Measurements from ENCODE around the gene HMX3.

Gene HMX3

GRCh38 chr10:123096452-123096851 is 39.3 kb upstream of the HMX3 start:
- DNase-seq, result no peak
- Histone ChIP-seq H3K4me1 (ENCODE audit: insufficient read depth, low read length) (no peaks in the 10 kb centered on the region), H3K27me3 (ENCODE audit: insufficient read depth, low read length, poor library complexity) (peaks cover 8% of the 10 kb centered on the region), H3K9ac (ENCODE audit: low read depth, low read length) (no peak overlapping the region), H2AFZ (ENCODE audit: low read depth, low read length) (no peak overlapping the region), H3K36me3 (ENCODE audit: insufficient read depth, low read length) (no peaks in the 10 kb centered on the region), H3K27ac (ENCODE audit: low read length) (no peak overlapping the region), H4K20me1 (ENCODE audit: insufficient read depth, low read length) (no peaks in the 10 kb centered on the region), H3K4me3 (ENCODE audit: low read depth in 1 of 2, low read length in 2 of 2) (no peak overlapping the region), H3K4me2 (ENCODE audit: insufficient read depth, low read length) (no peak overlapping the region), H3K79me2 (ENCODE audit: insufficient read depth, low read length) (no peaks in the 10 kb centered on the region), H3K9me3 (ENCODE audit: insufficient read depth, low read length, severe bottlenecking) (no peaks in the 10 kb centered on the region)
- no peak for TF ChIP-seq EZH2 (IDR thresholded peaks at IDR 0.05; ENCODE audit: borderline replicate concordance, low read depth, low read length, severe bottlenecking)
- TF ChIP-seq, protein P1, sequence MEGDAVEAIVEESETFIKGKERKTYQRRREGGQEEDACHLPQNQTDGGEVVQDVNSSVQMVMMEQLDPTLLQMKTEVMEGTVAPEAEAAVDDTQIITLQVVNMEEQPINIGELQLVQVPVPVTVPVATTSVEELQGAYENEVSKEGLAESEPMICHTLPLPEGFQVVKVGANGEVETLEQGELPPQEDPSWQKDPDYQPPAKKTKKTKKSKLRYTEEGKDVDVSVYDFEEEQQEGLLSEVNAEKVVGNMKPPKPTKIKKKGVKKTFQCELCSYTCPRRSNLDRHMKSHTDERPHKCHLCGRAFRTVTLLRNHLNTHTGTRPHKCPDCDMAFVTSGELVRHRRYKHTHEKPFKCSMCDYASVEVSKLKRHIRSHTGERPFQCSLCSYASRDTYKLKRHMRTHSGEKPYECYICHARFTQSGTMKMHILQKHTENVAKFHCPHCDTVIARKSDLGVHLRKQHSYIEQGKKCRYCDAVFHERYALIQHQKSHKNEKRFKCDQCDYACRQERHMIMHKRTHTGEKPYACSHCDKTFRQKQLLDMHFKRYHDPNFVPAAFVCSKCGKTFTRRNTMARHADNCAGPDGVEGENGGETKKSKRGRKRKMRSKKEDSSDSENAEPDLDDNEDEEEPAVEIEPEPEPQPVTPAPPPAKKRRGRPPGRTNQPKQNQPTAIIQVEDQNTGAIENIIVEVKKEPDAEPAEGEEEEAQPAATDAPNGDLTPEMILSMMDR (IDR thresholded peaks at IDR 0.05; ENCODE audit: borderline replicate concordance, extremely low read depth, low read length, poor library complexity, severe bottlenecking), result no peak
- ATAC-seq (ENCODE audit: insufficient read depth, low read depth), result no peak

DNA sequence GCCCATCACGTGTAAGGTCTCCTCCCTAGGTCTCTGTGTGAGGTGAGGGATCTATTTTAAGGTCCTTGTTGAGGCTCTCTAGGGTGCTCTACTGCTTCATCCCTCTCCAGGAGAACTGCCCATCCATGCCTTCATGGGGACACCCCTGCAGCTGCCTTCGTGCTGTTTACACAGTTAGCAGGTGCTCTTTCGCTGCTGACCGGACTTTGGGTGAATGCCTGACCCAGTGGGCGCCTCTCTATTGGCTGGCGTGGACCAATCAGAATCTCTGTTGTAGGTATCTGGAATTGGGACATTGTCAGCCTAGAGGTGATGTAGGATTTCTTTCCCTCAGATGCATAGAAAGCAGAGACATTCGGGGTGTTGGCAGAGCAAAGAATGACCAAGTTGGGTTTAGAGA is 38.7 kb upstream of the HMX3 start:
- H2AFZ ChIP-seq (ENCODE audit: low read depth, low read length), result no peak overlapping the region
- H3K27ac ChIP-seq (ENCODE audit: low read length), result no peak overlapping the region
- H4K20me1 ChIP-seq (ENCODE audit: insufficient read depth, low read length), result no peaks in the 10 kb centered on the region
- no peaks in the 10 kb centered on the region for H3K4me1 ChIP-seq (ENCODE audit: insufficient read depth, low read length)
- H3K4me3 ChIP-seq (ENCODE audit: low read depth in 1 of 2, low read length in 2 of 2), result no peak overlapping the region
- DNase-seq (no peak), ATAC-seq (ENCODE audit: insufficient read depth, low read depth) (no peak)
- no peaks in the 10 kb centered on the region for H3K36me3 ChIP-seq (ENCODE audit: insufficient read depth, low read length)
- no peaks in the 10 kb centered on the region for H3K79me2 ChIP-seq (ENCODE audit: insufficient read depth, low read length)
- H3K4me2 ChIP-seq (ENCODE audit: insufficient read depth, low read length), result no peak overlapping the region
- H3K27me3 ChIP-seq (ENCODE audit: insufficient read depth, low read length, poor library complexity), result peaks cover 8% of the 10 kb centered on the region
- no peaks in the 10 kb centered on the region for H3K9me3 ChIP-seq (ENCODE audit: insufficient read depth, low read length, severe bottlenecking)
- TF ChIP-seq, protein P1 (IDR thresholded peaks at IDR 0.05; ENCODE audit: borderline replicate concordance, extremely low read depth, low read length, poor library complexity, severe bottlenecking), result no peak
- no peak for TF ChIP-seq EZH2 (IDR thresholded peaks at IDR 0.05; ENCODE audit: borderline replicate concordance, low read depth, low read length, severe bottlenecking)
- H3K9ac ChIP-seq (ENCODE audit: low read depth, low read length), result no peak overlapping the region

- Histone ChIP-seq H3K4me1 (ENCODE audit: insufficient read depth, low read length) (no peaks in the 10 kb centered on the region), H3K4me3 (ENCODE audit: low read depth in 1 of 2, low read length in 2 of 2) (no peak overlapping the region), H4K20me1 (ENCODE audit: insufficient read depth, low read length) (no peaks in the 10 kb centered on the region), H3K79me2 (ENCODE audit: insufficient read depth, low read length) (no peaks in the 10 kb centered on the region), H3K9me3 (ENCODE audit: insufficient read depth, low read length, severe bottlenecking) (no peaks in the 10 kb centered on the region), H3K4me2 (ENCODE audit: insufficient read depth, low read length) (no peak overlapping the region), H3K36me3 (ENCODE audit: insufficient read depth, low read length) (no peaks in the 10 kb centered on the region), H3K9ac (ENCODE audit: low read depth, low read length) (no peak overlapping the region), H2AFZ (ENCODE audit: low read depth, low read length) (no peak overlapping the region), H3K27me3 (ENCODE audit: insufficient read depth, low read length, poor library complexity) (peaks cover 8% of the 10 kb centered on the region), H3K27ac (ENCODE audit: low read length) (no peak overlapping the region)
- TF ChIP-seq EZH2 (IDR thresholded peaks at IDR 0.05; ENCODE audit: borderline replicate concordance, low read depth, low read length, severe bottlenecking), result no peak
- TF ChIP-seq, protein P1 (IDR thresholded peaks at IDR 0.05; ENCODE audit: borderline replicate concordance, extremely low read depth, low read length, poor library complexity, severe bottlenecking), result no peak
- DNase-seq (no peak), ATAC-seq (ENCODE audit: insufficient read depth, low read depth) (no peak)
Measured at GRCh38 chr10:123100030-123100762, 35.6 kb upstream of the HMX3 start.

Data from DND-41 (cell line).